ENCODE data around the gene ZNF521. TPM values are rescaled to one million over a fixed set of nuclear protein-coding genes. Genes with fewer than 3 reads are reported as not detected.

The ZNF521 gene
- total RNA-seq, 1 donor from 2014 or later: 41.6 TPM

- no peak for TF ChIP-seq CTCF (IDR thresholded peaks at IDR 0.05)
- H3K9me3 ChIP-seq: no peaks in the 10 kb centered on the region
- intact Hi-C loops (cut with DNase I): no loop called here
- H3K4me1 ChIP-seq: no peaks in the 10 kb centered on the region
- DNase-seq (ENCODE audit: low spot score in 2 of 2): no peak
- H3K27ac ChIP-seq: no peak overlapping the region
- H3K36me3 ChIP-seq: no peaks in the 10 kb centered on the region
- no peaks in the 10 kb centered on the region for H3K27me3 ChIP-seq
- H3K4me3 ChIP-seq: no peak overlapping the region
Measured at GRCh38 chr18:25283781-25284180, 68.2 kb downstream of the ZNF521 start.

- no peaks in the 10 kb centered on the region for H3K4me1 ChIP-seq
Measured at GRCh38 chr18:25282896-25283703, 68.9 kb downstream of the ZNF521 start.

GRCh38 chr18:25282282-25282681, 69.7 kb downstream of the ZNF521 start:
- Histone ChIP-seq H3K27me3 (no peaks in the 10 kb centered on the region), H3K4me1 (no peaks in the 10 kb centered on the region), H3K9me3 (no peaks in the 10 kb centered on the region), H3K4me3 (no peak overlapping the region), H3K27ac (no peak overlapping the region), H3K36me3 (no peaks in the 10 kb centered on the region)
- no peak for TF ChIP-seq CTCF (IDR thresholded peaks at IDR 0.05)
- intact Hi-C loops (cut with DNase I): no loop called here
- no peak for DNase-seq (ENCODE audit: low spot score in 2 of 2)

More at GRCh38 chr18:25282896-25283703, 68.9 kb downstream of the ZNF521 start:
- no peak for DNase-seq (ENCODE audit: low spot score in 2 of 2)
- TF ChIP-seq CTCF (IDR thresholded peaks at IDR 0.05): no peak
- no peaks in the 10 kb centered on the region for H3K27me3 ChIP-seq
- no peaks in the 10 kb centered on the region for H3K36me3 ChIP-seq
- intact Hi-C loops (cut with DNase I): no loop called here
- H3K4me3 ChIP-seq: no peak overlapping the region
- no peak overlapping the region for H3K27ac ChIP-seq
- H3K9me3 ChIP-seq: no peaks in the 10 kb centered on the region

- Histone ChIP-seq H3K27ac (no peak overlapping the region), H3K4me1 (no peaks in the 10 kb centered on the region)
- intact Hi-C loops (cut with DNase I): no loop called here
Measured at GRCh38 chr18:25281556-25281955, 70.4 kb downstream of the ZNF521 start.

GRCh38 chr18:25279961-25280360, 72.0 kb downstream of the ZNF521 start:
- H3K9me3 ChIP-seq: no peaks in the 10 kb centered on the region
- no peaks in the 10 kb centered on the region for H3K36me3 ChIP-seq
- intact Hi-C loops (cut with DNase I): no loop called here
- no peaks in the 10 kb centered on the region for H3K4me1 ChIP-seq
- H3K4me3 ChIP-seq: no peak overlapping the region
- no peak for TF ChIP-seq CTCF (IDR thresholded peaks at IDR 0.05)
- no peaks in the 10 kb centered on the region for H3K27me3 ChIP-seq
- DNase-seq (ENCODE audit: low spot score in 2 of 2): no peak
- no peak overlapping the region for H3K27ac ChIP-seq

More at GRCh38 chr18:25281556-25281955, 70.4 kb downstream of the ZNF521 start:
- H3K36me3 ChIP-seq: no peaks in the 10 kb centered on the region
- no peak for DNase-seq (ENCODE audit: low spot score in 2 of 2)
- H3K27me3 ChIP-seq: no peaks in the 10 kb centered on the region
- no peak overlapping the region for H3K4me3 ChIP-seq
- no peaks in the 10 kb centered on the region for H3K9me3 ChIP-seq
- no peak for TF ChIP-seq CTCF (IDR thresholded peaks at IDR 0.05)
